ENCODE results near the gene TRAF1.
A peak's percentile ranks its signal among the peaks of the same experiment; 100 is the strongest.

TRAF1 gene

DNA sequence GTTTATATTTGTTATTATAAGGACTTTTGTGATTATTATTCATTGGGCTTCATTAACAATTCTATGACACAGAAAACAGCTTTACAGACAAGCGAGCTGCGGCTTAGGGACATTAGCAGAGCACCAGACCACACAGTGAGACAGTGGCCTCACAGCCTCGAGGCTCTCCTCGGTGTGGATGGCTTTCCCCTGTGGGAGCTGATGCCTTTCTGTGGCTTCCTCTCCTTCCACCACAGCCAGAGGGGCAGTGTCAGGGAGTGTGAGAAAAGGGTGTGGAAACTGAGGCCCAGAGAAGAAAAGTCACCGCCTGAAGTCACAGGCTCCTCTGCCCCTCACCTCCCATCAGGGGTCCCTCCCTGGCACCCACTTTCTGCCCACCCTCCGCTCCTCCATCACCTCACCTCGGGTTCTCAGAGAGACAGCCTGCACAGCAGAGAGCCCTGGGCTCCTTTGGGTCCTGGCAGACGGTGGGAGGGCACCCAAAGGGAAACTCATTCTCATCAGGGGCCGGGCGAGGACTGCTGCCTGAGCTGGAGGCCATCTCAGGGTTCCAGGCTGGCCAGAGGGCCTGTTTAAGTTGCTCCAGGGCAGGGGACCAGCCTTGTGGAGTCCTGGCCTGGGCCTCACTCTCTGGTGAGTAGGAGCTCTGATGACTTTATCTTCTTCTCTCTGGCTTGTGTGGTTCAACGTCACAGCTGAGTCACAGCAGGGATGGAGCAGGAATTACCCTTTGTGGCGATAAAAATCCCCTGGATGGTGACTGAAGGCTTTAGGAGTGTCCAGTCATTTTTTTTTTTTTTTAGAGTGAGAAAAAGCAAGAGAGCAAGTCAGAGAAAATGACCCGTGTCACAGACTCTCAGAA lies 830 bp downstream of the TRAF1 start:
- Histone ChIP-seq H3K27ac (ENCODE audit: low read depth, low read length) (no peak overlapping the region), H3K9me3 (ENCODE audit: control insufficient read depth in 5 of 5, low read length in 5 of 5) (no peaks in the 10 kb centered on the region), H3K27me3 (ENCODE audit: control insufficient read depth in 5 of 5, insufficient read depth in 4 of 5, low read length in 5 of 5) (no peaks in the 10 kb centered on the region), H3K36me3 (ENCODE audit: control insufficient read depth in 5 of 5, insufficient read depth in 5 of 5, low read length in 5 of 5) (no peaks in the 10 kb centered on the region), H3K9ac (ENCODE audit: low read length in 5 of 5) (peak overlapping the region in 1 of 5 donors; percentile 44), H3K4me3 (ENCODE audit: low read depth in 1 of 5, low read length in 5 of 5) (no peak overlapping the region), H3K4me1 (ENCODE audit: control insufficient read depth in 5 of 5, insufficient read depth in 5 of 5, low read length in 5 of 5) (peaks cover 0 to 24% (median 17%) of the 10 kb centered on the region in 5 donors)

DNA sequence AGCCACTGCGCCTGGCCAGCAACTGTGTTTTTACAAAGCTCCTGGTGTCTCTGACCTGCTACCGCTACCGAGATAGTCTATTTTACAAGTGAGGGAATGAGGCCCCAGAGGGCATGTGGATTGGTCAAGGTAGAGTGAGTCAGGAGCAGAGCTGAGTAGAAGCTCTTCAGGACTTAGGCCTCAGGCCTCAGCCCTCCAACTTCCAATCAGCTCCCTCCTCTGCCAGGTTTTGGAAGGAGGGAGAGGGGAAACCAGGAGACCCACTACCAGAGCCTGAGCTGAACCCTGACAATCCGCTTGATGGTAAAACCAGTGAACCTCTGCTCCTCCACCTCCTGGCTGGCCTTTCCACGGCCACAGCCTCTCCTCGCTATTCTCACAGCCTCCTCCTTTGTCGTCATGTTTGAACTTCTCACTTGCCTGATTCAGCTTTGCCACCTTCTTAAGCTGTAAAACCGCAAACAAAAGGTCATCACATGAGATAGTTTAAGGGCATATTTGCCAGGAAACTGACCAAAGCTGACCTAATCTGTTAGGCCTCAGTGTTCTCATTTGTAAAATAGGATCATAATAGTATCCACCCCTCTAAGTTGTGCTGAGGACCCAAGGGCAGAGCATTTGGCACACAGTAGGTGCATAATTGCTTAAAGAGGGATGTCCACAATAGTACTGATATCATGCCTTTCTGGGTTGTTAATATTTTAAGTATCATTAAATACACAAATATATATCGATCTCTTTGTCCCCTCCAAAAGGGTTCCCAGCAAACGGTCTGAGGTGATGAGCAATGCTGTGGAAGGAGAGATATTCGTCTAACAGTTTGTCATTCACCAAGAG lies 1.7 kb downstream of the TRAF1 start:
- Histone ChIP-seq H3K9me3 (ENCODE audit: control insufficient read depth in 5 of 5, low read length in 5 of 5) (no peaks in the 10 kb centered on the region), H3K36me3 (ENCODE audit: control insufficient read depth in 5 of 5, insufficient read depth in 5 of 5, low read length in 5 of 5) (no peaks in the 10 kb centered on the region), H3K9ac (ENCODE audit: low read length in 5 of 5) (no peak overlapping the region), H3K4me3 (ENCODE audit: low read depth in 1 of 5, low read length in 5 of 5) (no peak overlapping the region), H3K27me3 (ENCODE audit: control insufficient read depth in 5 of 5, insufficient read depth in 4 of 5, low read length in 5 of 5) (no peaks in the 10 kb centered on the region), H3K4me1 (ENCODE audit: control insufficient read depth in 5 of 5, insufficient read depth in 5 of 5, low read length in 5 of 5) (peaks cover 0 to 32% (median 24%) of the 10 kb centered on the region in 5 donors), H3K27ac (ENCODE audit: low read depth, low read length) (no peak overlapping the region)

DNA sequence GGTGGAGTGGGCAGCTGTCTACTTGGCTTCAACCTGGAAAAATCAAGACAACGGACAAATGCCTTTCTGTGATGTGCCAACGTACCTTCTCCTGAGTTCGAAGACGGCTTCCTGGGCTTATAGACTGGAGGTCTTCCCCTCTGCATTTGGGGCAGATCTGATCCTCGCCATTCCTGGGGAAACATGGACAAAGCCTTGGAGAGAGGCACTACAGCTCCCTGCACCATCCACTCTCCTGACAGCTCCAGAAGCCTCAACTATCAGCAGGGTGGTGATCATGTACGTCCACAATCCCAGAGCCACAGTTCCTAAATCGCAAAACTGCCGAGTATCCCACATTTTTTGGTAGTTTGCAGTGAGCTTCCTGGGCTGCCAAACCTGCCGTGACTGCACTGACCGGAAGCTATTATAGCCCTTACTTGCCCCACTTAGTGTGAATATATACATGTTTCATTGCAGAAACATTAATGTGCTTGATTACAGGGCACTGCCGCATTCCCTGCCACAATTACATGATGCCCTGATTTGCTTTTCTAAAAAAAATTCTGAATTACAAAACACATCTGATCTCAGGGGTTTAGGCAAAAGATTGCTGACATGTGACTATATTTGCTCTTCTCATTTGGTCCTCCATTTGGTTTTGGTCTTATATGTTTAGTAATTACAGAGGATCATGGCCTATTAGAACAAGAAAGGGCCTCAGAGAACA lies 2.8 kb downstream of the TRAF1 start:
- peaks cover 2 to 35% (median 31%) of the 10 kb centered on the region in 5 donors for H3K4me1 ChIP-seq (ENCODE audit: control insufficient read depth in 5 of 5, insufficient read depth in 5 of 5, low read length in 5 of 5)
- no peaks in the 10 kb centered on the region for H3K36me3 ChIP-seq (ENCODE audit: control insufficient read depth in 5 of 5, insufficient read depth in 5 of 5, low read length in 5 of 5)
- no peaks in the 10 kb centered on the region for H3K9me3 ChIP-seq (ENCODE audit: control insufficient read depth in 5 of 5, low read length in 5 of 5)
- no peak overlapping the region for H3K27ac ChIP-seq (ENCODE audit: low read depth, low read length)
- H3K27me3 ChIP-seq (ENCODE audit: control insufficient read depth in 5 of 5, insufficient read depth in 4 of 5, low read length in 5 of 5), result no peaks in the 10 kb centered on the region
- H3K4me3 ChIP-seq (ENCODE audit: low read depth in 1 of 5, low read length in 5 of 5), result no peak overlapping the region
- no peak overlapping the region for H3K9ac ChIP-seq (ENCODE audit: low read length in 5 of 5)

DNA sequence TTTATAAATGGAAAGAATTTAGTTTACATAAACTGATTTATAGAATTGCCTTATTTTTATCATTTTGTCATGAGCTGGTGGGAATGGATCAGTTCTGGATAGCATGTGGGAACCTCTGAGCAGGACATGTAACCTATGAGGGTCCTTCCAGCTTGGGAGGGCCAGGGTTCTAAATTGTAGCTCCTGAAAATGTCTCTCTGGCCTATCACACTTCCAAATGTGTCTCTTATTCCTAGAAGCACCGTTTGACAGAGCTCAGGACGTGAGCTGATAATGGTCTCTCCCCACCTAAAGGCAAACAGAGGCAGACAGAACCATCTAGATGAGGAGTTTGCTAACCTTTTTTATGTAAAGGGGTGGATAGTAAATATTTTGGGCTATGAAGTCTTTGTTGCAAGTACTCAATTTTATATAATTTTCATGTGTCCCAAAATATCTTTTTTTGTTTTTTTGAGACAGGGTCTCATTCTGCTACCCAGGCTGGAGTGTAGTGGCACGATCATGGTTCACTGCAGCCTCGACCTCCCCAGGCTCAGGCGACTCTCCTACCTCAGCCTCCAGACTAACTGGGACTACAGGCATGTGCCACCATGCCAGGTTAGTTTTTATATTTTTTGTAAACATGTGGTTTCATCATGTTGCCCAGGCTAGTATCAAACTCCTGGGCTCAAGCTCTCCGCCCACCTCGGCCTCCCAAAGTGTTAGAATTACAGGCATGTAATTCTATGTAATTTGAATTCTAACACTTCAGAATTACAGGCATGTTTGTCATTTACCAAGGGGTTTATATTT lies 4.0 kb downstream of the TRAF1 start:
- H3K4me1 ChIP-seq (ENCODE audit: control insufficient read depth in 5 of 5, insufficient read depth in 5 of 5, low read length in 5 of 5), result peaks cover 2 to 28% (median 24%) of the 10 kb centered on the region in 5 donors
- H3K4me3 ChIP-seq (ENCODE audit: low read depth in 1 of 5, low read length in 5 of 5), result no peak overlapping the region
- peaks cover 0 to under 1% (median 0%) of the 10 kb centered on the region in 5 donors for H3K9me3 ChIP-seq (ENCODE audit: control insufficient read depth in 5 of 5, low read length in 5 of 5)
- H3K9ac ChIP-seq (ENCODE audit: low read length in 5 of 5), result no peak overlapping the region
- no peaks in the 10 kb centered on the region for H3K27me3 ChIP-seq (ENCODE audit: control insufficient read depth in 5 of 5, insufficient read depth in 4 of 5, low read length in 5 of 5)
- no peaks in the 10 kb centered on the region for H3K36me3 ChIP-seq (ENCODE audit: control insufficient read depth in 5 of 5, insufficient read depth in 5 of 5, low read length in 5 of 5)
- H3K27ac ChIP-seq (ENCODE audit: low read depth, low read length), result no peak overlapping the region

DNA sequence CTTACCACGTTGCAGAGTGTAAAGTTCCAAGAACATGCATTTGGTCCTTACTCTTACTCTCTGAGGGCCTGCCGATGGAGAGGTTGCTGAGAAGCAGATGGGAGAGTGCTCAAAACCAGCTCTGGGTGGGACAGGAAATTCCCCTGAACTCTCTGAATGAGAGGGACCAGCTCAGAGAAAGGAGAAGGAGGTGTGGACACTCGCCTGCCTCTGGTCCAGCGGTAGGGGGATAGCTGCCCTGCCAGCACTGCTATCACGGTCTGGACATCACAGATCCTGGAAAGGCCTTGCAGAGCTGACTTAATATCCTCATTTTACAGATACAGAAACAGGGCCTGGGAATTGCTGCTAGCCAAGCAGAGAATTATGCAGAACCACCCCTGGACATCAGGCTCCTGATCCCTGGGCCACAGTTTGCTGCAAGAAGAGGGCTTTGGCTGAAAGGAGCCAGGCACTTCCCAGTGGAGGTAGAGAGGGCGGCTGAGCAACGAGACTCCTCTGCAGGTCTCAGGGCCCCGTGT lies 4.9 kb downstream of the TRAF1 start:
- H3K27ac ChIP-seq (ENCODE audit: low read depth, low read length), result no peak overlapping the region
- no peak overlapping the region for H3K4me3 ChIP-seq (ENCODE audit: low read depth in 1 of 5, low read length in 5 of 5)

DNA sequence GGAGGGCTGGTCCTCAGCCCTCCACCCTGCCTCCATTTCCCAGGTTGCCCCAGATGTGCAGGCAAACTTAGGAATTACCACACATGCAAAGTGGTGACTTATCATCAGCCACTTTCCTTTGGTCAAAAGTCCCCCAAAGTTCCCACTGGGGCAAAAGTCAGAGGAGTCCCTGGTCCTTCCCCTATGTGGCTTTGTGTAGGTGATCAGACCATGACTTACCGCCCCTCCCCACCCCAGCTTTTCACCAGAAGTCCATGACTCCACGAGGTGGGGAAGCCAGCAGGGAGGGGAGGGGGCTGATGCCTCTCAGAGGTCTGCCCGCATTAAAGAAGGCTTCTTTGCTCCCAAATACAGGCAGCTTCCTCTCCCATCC lies 5.8 kb downstream of the TRAF1 start:
- peaks cover 4 to 35% (median 31%) of the 10 kb centered on the region in 5 donors for H3K4me1 ChIP-seq (ENCODE audit: control insufficient read depth in 5 of 5, insufficient read depth in 5 of 5, low read length in 5 of 5)
- H3K27me3 ChIP-seq (ENCODE audit: control insufficient read depth in 5 of 5, insufficient read depth in 4 of 5, low read length in 5 of 5), result no peaks in the 10 kb centered on the region
- H3K36me3 ChIP-seq (ENCODE audit: control insufficient read depth in 5 of 5, insufficient read depth in 5 of 5, low read length in 5 of 5), result no peaks in the 10 kb centered on the region
- no peak overlapping the region for H3K9ac ChIP-seq (ENCODE audit: low read length in 5 of 5)
- H3K9me3 ChIP-seq (ENCODE audit: control insufficient read depth in 5 of 5, low read length in 5 of 5), result peaks cover 0 to 4% (median 0%) of the 10 kb centered on the region in 5 donors
- no peak overlapping the region for H3K4me3 ChIP-seq (ENCODE audit: low read depth in 1 of 5, low read length in 5 of 5)
- peak overlapping the region; percentile 26 for H3K27ac ChIP-seq (ENCODE audit: low read depth, low read length)

More for the DNA sequence above, 4.9 kb downstream of the TRAF1 start:
- no peaks in the 10 kb centered on the region for H3K36me3 ChIP-seq (ENCODE audit: control insufficient read depth in 5 of 5, insufficient read depth in 5 of 5, low read length in 5 of 5)
- H3K9me3 ChIP-seq (ENCODE audit: control insufficient read depth in 5 of 5, low read length in 5 of 5), result peaks cover 0 to 4% (median 0%) of the 10 kb centered on the region in 5 donors
- H3K27me3 ChIP-seq (ENCODE audit: control insufficient read depth in 5 of 5, insufficient read depth in 4 of 5, low read length in 5 of 5), result no peaks in the 10 kb centered on the region
- H3K9ac ChIP-seq (ENCODE audit: low read length in 5 of 5), result no peak overlapping the region
- H3K4me1 ChIP-seq (ENCODE audit: control insufficient read depth in 5 of 5, insufficient read depth in 5 of 5, low read length in 5 of 5), result peaks cover 2 to 30% (median 25%) of the 10 kb centered on the region in 5 donors

DNA sequence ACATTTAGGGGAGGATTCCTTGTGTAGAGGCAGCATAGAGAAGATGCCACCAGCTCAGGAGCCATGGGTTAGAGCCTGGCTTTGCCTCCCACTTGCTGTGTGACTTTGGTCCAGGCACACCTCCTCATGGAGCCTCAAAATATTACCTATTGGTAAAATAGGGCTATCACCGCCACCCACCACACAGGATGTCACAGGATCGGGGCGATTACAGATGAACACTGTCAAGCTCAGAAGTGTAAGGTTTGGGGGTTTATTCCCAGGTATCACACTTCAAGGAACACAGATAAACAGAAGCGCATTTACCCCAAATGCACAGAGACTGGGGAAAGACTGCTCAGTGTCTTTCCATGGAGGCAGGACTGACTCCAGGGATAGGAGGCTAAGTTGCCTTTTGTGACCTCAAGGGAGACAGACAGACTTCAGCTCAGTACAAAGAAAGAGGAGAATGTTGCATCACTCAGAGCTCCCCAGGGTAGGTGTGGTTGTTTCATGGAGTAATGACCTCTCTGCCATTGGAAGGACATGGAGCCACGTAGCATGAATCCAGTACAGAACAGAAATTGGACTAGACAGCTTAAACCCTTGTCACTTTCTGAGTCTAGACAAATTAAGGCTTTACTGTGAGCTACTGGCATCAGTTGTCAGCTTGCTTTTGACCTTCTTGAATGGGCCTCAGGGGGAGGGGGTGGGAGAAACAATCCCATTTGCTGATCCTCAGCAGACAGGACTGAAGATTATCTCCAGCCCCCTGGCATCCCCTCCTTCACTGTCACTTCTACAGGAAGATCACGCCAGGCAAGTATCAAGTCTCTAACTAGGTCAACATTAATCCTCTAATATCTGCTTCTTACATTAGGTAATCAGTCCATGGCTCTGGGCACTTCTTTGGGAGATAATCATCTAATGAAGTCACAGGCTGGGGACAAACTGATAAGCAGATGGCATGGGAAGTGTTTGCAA lies 6.5 kb downstream of the TRAF1 start:
- Histone ChIP-seq H3K27ac (ENCODE audit: low read depth, low read length) (peak overlapping the region; percentile 49), H3K9ac (ENCODE audit: low read length in 5 of 5) (no peak overlapping the region), H3K4me3 (ENCODE audit: low read depth in 1 of 5, low read length in 5 of 5) (peak overlapping the region in 2 of 5 donors; percentile 2 to 7), H3K27me3 (ENCODE audit: control insufficient read depth in 5 of 5, insufficient read depth in 4 of 5, low read length in 5 of 5) (no peaks in the 10 kb centered on the region), H3K9me3 (ENCODE audit: control insufficient read depth in 5 of 5, low read length in 5 of 5) (peaks cover 0 to 4% (median 0%) of the 10 kb centered on the region in 5 donors), H3K36me3 (ENCODE audit: control insufficient read depth in 5 of 5, insufficient read depth in 5 of 5, low read length in 5 of 5) (no peaks in the 10 kb centered on the region), H3K4me1 (ENCODE audit: control insufficient read depth in 5 of 5, insufficient read depth in 5 of 5, low read length in 5 of 5) (peaks cover 4 to 35% (median 31%) of the 10 kb centered on the region in 5 donors)

DNA sequence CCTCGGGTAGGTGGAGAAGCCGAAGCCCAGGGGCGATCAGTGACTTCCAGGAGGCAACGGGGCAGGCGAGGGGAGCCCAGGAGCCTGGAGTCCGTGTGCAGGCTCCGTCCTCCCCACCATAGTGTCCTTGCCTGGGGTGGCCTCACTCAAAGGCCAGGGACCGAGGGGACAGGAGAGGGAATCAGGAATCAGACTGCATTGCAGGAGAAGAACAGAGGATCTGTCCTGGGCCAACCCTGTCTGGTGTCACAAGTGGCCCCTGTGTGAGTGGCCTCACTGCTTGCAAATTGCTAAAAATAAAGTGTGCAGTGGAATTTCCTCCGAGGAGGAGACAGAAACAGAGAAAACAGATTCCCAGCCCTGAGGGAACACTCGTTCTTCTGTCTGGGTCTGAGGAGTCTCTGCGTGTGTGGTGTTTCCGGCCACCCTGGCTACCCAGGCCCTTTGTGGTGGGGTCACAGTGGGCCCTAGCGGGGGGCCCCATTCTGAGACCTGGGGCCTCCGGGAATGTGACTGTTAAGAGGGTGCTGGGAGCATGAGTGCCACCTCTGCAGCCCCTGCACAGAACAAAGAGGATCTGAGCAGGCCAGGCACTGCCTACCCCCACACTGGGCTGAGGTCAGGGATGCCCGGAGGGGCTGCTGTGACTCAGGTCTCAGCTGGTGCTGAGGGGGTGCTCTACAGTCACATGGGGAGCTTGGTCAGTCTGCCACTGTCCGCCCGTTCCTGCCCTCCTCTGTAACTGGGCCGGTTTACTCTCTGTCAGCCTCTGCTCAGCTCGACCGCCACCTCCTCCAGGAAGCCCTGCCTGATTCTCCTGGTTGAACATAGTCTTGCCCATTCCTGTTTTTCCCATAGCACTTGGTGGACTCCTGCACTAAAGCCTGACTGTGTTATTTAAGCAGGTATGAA lies 7.4 kb downstream of the TRAF1 start:
- Histone ChIP-seq H3K9ac (ENCODE audit: low read length in 5 of 5) (no peak overlapping the region), H3K27ac (ENCODE audit: low read depth, low read length) (peak overlapping the region; percentile 49), H3K9me3 (ENCODE audit: control insufficient read depth in 5 of 5, low read length in 5 of 5) (peaks cover 0 to 4% (median 0%) of the 10 kb centered on the region in 5 donors), H3K4me3 (ENCODE audit: low read depth in 1 of 5, low read length in 5 of 5) (no peak overlapping the region), H3K36me3 (ENCODE audit: control insufficient read depth in 5 of 5, insufficient read depth in 5 of 5, low read length in 5 of 5) (no peaks in the 10 kb centered on the region), H3K4me1 (ENCODE audit: control insufficient read depth in 5 of 5, insufficient read depth in 5 of 5, low read length in 5 of 5) (peaks cover 4 to 35% (median 31%) of the 10 kb centered on the region in 5 donors), H3K27me3 (ENCODE audit: control insufficient read depth in 5 of 5, insufficient read depth in 4 of 5, low read length in 5 of 5) (no peaks in the 10 kb centered on the region)
